Activated CD8-positive, alpha-beta memory T cell treated with anti-CD3 and anti-CD28 coated beads for 24 hours (primary cell): ENCODE results near the gene FGF18.
A peak's percentile ranks its signal among the peaks of the same experiment; 100 is the strongest.
"Not testable (repeated sequence)": the region's sequence is repeated elsewhere in the genome, so short reads cannot be mapped to it uniquely, and the experiment has no call there.

ENCODE experiments used
- DNase-seq: peaks from one replicate; pipeline ENCODE4 v3.0.0-alpha.2; 2020

Gene FGF18

GRCh38 chr5:171401167-171401947, 18.1 kb upstream of the FGF18 start:
- no peak for DNase-seq

- not testable (repeated sequence) for DNase-seq
Measured at GRCh38 chr5:171402751-171403150, 16.7 kb upstream of the FGF18 start.

DNA sequence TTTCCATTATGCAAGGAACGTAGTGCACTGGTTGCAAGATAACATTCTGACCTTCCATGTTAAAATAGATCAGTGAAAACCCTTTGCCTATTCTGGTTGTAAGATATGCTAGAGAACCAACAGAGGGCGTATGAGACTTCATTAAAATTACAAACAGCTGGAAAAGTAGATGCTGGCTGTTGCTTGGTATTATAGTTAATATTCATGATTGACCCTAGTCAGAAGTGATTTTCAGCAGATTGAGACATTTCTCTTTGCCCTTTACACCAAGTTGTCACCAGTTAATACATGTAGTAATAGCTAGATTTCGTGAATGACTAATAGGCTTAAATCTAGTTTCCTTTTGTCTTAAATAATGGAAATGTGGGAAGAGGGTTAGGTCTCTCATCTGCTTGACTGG, 13.8 kb upstream of the FGF18 start:
- no peak for DNase-seq

DNA sequence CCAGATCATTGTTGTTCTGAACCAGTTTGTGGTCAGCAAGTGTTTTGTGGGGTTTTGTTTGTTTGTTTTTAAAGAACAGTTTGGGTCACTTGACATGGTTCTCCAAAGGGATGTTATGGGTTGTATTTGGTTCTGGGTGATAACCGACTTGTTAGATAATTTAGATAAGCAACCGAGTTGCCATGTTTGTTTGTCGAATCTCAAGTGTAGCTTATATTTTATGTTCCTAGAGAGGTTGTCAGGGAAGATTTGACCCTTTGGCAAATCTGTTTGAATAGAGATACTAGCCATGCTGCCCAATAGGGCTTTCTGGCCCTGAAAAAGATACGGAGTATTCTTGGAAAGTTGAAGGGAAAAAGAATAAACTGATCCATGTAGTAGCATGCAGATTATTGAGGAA, 12.2 kb upstream of the FGF18 start:
- no peak for DNase-seq

- peak; percentile 56 for DNase-seq
Measured at GRCh38 chr5:171409164-171410136, 10.0 kb upstream of the FGF18 start.

- no peak for DNase-seq
Measured at GRCh38 chr5:171410181-171410580, 9.3 kb upstream of the FGF18 start.

GRCh38 chr5:171412186-171412585, 7.3 kb upstream of the FGF18 start:
- DNase-seq = peak; percentile 51

DNA sequence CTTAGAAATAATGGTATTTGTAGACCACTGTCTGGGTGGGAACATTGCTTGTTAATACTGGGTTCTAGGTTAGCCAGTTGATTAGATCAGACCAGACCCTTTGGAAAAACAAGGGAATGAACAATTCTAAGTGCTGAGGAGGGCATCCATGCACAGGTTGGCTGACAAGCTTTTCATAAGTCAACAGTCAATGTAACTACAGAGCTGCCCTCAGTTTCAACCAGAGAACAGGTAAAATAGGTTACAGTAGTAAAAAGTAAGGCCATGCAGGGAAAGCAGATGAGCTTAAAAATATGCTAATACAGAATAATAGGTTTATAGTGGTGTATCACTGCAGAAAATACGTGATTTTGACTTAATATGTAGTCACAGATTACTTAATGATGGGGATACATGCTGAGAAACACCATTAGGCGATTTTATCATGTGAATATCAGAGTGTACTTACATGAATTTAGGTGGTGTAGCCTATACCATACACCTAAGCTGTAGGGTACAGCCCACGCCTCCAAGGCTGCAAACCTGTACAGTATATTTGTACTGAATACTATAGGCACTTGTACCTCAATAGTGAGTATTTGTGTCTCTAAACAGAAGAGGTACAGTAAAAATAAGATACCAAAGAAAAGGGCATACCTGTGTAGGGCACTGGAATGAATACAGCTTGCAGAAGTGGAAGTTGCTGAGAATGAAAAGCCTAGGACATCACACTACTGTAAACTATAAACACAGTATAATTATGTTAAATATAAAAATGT, 6.1 kb upstream of the FGF18 start:
- peak; percentile 55 for DNase-seq

DNA sequence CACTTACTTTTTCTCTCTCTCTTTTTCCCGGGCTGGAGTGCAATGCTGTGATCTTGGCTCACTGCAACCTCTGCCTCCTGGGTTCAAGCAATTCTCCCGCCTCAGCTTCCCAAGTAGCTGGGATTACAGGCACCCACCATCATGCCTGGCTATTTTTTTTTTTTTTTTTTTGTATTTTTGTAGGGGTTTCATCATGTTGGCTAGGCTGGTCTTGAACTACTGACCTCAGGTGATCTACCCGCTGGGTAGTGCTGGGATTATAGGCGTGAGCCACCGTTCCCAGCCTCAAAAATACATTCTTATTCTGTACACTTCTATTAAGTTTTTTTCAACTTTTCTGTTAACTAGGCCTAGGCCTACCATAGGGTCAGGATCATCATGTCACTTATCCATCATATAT, 5.5 kb upstream of the FGF18 start:
- peak; percentile 58 for DNase-seq

GRCh38 chr5:171415115-171415730, 4.2 kb upstream of the FGF18 start:
- DNase-seq = peak; percentile 58

- peak; percentile 53 for DNase-seq
Measured at GRCh38 chr5:171416160-171417049, 3.0 kb upstream of the FGF18 start.

GRCh38 chr5:171418316-171418981, 998 bp upstream of the FGF18 start:
- DNase-seq = peak; percentile 86

DNA sequence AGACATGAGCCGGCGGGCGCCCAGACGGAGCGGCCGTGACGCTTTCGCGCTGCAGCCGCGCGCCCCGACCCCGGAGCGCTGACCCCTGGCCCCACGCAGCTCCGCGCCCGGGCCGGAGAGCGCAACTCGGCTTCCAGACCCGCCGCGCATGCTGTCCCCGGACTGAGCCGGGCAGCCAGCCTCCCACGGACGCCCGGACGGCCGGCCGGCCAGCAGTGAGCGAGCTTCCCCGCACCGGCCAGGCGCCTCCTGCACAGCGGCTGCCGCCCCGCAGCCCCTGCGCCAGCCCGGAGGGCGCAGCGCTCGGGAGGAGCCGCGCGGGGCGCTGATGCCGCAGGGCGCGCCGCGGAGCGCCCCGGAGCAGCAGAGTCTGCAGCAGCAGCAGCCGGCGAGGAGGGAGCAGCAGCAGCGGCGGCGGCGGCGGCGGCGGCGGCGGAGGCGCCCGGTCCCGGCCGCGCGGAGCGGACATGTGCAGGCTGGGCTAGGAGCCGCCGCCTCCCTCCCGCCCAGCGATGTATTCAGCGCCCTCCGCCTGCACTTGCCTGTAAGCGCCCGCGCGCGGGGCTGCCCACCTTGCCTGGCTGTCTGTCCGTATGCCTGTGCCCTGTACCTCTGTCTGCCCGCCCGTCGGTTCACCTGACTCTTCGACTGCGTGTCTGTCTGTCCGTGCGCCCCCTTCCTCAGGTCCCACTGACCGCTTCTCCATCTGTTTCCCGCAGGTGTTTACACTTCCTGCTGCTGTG, 412 bp downstream of the FGF18 start:
- peak; percentile 70 for DNase-seq

GRCh38 chr5:171420431-171421241, 1.2 kb downstream of the FGF18 start:
- DNase-seq = peak; percentile 59

GRCh38 chr5:171421331-171422262, 2.1 kb downstream of the FGF18 start:
- no peak for DNase-seq

DNA sequence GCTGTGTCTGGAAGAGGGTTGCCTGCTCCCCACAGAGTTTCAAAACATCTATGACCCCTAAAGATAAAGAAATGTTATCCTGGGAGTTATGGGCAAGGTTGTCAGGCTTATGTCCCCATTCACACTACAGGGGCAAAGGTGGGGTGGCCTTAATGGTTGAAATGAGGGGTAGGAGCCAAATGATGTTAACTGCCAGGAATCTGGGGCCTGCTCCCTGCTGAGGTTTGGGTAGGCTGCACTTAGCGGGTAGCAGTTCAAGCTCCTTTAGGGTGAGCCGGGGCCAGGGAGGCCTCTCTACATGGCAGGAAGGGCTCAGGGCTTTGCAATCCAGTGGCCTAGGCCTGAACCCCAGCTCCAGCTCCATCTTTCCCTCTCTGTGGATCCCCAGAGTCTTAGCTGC, 3.0 kb downstream of the FGF18 start:
- DNase-seq = no peak

DNA sequence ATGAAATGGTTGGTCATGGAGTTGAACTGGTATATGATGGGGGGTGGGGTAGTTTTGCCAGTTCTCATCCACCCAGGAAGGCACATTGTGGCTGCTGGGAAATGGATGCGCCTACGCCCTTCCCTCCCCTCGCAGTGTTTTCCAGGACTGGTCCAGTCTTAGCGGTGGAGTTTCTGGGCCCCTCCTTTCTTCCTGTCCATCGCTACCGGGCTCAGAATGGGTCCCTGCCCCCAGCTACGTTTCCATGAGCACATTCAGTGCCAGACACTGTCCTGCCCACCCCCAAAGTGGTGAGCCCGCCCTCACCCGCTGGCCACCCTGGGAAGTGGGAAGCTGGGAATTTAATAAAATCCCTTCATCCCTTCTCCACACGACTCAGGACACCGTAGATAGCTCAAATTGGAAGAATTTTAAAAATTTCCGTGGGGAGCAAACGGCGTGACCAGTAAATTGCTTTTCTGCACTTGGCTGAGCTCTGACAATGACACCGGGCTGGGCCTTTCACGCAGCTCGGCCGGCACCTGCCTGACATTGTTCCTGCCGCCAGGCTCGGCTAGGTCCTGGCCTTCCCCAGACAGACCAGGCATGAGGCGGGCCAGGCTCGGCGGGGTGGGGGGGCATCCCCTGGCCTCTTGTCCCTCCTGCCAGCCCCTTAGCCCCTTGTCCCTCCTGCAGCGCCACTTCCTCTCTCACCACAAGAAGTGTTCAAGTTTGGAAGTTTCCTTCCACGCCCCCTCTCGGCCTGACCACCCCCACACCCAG, 3.6 kb downstream of the FGF18 start:
- DNase-seq = no peak
